Stimulated activated naive CD4-positive, alpha-beta T cell treated with Interleukin-2 at 50 U/mL for 16 hours (primary cell): Measurements from ENCODE around the gene TMEM63B.

ENCODE experiments used
- DNase-seq: peaks from one replicate; lab custom pipeline; 2025; lab: John Stamatoyannopoulos, UW

TMEM63B gene

GRCh38 chr6:44145839-44146238 lies 18.5 kb downstream of the TMEM63B start:
- no peak for DNase-seq

GRCh38 chr6:44146685-44147084 lies 19.3 kb downstream of the TMEM63B start:
- DNase-seq = no peak

GRCh38 chr6:44147256-44147655 lies 19.9 kb downstream of the TMEM63B start:
- DNase-seq = no peak

DNA sequence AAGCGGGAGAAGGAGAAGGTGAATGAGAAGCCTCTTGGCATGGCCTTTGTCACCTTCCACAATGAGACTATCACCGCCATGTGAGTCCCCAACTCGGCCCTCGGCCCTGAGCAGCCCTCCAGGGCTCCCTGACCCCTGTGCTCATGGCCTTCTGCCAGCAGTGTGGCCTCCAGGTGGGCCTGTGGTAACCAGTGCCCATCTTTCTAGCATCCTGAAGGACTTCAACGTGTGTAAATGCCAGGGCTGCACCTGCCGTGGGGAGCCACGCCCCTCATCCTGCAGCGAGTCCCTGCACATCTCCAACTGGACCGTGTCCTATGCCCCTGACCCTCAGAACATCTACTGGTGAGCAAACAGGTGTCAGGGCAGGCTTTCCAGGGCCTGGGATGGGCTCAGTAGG lies 21.0 kb downstream of the TMEM63B start:
- DNase-seq = no peak

DNA sequence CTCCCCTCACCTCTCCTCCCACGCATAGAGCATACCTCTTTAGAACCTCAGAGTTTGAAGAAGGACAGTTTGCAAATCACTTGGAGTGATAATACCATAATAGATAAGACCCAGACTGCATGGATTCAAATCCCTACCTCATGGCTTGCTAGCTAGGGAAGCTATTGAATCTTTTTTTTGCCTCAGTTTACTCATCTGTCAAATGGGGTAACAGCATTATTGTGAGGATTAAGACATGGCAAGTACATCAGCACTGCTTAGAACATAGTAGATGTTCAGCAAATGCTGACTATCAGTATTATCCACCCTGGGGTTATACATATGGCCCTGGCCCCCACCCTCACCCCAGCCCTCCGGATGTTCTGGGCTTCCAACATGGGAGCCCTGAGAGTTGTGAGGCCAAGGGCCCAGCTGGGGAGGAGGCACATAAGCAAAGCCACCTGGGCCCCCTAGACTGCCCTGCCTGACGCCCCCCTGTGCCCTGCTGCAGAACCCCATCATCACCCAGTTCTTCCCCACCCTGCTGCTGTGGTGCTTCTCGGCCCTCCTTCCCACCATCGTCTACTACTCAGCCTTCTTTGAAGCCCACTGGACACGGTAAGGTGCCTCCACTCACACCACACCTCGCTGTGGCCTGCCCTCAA lies 22.1 kb downstream of the TMEM63B start:
- no peak for DNase-seq

DNA sequence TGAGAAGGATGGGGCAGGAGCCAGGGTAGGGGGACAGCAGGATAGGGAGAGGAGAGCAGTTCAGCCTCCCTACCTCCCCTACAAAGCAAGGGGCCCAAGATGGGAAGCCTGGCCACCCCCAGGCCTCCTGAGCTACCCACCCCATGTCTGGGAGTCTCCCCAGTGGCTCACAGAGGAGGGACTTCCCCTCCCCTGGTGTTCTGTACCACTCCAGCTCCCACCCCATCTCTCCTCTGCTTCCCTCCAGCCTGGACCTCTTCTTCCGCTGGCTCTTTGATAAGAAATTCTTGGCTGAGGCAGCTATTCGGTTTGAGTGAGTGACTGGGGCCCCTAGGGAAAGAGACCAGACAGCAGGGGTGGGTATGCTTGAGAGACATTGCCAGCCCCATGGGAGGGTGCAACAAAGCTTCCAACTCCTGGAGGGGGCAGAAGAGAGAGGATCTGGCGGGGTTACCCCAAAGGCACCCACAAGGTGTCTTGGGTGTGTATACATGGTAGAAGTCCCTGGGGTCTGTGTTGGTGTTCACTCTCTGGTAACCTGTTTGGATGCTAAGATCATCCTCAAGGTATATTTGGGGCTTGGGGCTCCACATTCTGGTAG lies 23.1 kb downstream of the TMEM63B start:
- DNase-seq = no peak

DNA sequence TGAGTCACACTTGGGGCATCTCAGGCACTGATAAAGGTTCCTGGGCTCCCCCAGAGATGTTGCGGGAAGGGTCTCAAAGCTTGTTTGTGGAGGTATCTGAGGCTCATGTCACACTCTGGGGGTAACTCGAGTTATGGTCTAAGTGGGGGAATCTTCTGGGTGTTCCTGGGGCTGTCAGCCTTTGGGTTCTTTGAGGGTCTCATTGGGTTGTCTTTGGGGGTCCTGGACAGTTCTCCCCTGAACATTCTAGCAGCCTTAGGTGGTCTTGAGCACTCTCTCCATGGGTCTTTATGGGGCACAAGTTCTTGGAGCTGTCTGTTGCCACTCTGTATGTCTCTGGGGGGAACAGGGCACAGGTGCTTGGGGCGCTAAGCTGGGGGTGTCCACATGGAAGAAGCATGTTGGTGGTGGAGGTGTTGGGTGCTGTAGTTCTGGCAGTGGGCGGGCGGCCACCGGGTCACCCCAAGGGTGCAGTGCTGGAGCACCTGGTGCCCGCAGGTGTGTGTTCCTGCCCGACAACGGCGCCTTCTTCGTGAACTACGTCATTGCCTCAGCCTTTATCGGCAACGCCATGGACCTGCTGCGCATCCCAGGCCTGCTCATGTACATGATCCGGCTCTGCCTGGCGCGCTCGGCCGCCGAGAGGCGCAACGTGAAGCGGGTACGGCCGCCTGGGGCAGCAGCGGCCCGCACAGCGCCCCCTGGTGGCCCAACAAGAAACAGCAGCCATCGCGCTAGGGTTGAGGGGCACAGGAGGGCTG lies 24.2 kb downstream of the TMEM63B start:
- peak; percentile 70 for DNase-seq

DNA sequence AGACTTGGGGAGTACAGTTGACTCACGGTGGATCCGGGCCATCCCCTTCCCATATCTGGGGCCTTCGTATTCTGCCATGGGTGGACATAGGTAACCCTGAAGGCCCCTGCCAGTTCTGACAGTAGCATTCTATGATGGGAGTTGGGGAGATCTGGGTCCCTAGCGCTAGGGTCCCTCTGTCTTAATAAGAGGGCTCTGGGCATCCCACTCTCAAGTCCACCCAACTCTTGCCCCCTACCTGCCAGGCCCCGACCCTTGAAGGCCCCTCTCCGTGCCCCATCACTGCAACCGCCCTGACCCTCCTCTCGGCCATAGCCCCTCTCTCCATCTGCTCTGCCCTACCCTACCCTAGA lies 24.7 kb downstream of the TMEM63B start:
- no peak for DNase-seq

DNA sequence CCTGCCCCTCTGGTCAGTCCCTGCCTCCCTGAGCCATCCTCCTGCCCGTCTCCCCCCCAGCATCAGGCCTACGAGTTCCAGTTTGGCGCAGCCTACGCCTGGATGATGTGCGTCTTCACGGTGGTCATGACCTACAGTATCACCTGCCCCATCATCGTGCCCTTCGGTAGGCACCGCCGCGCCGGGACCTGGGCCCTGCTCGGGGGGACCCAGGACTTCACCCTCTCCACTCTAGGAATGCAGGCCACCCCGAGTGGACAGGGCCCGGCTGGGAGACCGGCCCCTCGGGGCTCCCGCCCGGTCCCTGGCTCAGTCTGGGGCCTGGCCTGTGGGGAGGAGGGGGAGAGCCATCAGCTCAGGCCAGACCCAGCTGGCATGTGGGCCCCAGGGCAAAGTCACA lies 25.2 kb downstream of the TMEM63B start:
- DNase-seq = no peak

- no peak for DNase-seq
Observed at GRCh38 chr6:44154067-44154466, 26.7 kb downstream of the TMEM63B start.

- no peak for DNase-seq
Observed at GRCh38 chr6:44156494-44157151, 29.3 kb downstream of the TMEM63B start.

- no peak for DNase-seq
Observed at GRCh38 chr6:44157152-44157521, 29.8 kb downstream of the TMEM63B start.

DNA sequence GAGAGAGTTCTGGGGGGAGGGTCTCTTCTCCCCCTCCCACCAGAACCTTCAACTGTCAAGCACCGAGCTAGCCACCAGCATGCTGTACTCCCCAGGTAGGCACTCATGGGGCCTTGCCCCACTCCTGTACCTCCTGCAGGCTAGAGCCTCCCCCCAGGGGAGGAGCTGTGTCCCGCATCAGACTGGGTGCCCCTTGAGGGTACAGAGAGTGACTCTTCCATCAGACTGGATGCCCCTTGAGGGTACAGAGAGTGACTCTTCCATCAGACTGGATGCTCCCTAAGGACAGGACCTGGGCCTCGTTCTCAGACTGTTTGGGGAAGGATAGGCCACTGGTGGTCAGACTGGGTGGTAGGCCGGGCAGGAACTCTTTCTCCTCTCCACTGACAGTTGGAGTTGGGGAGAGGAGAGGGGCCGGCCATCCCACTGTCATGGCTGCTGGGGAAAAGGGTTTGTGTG lies 31.4 kb downstream of the TMEM63B start, which contains the start of gene CAPN11:
Gene CAPN11 (plus strand): TSS at position 51 of the 459 bp plus-strand sequence. CDS start 29 bp downstream, at position 80.
- no peak for DNase-seq

- no peak for DNase-seq
Observed at GRCh38 chr6:44161997-44162338, 34.6 kb downstream of the TMEM63B start.

GRCh38 chr6:44162876-44163625 lies 35.7 kb downstream of the TMEM63B start:
- no peak for DNase-seq

- no peak for DNase-seq
Observed at GRCh38 chr6:44166116-44166515, 38.8 kb downstream of the TMEM63B start.

DNA sequence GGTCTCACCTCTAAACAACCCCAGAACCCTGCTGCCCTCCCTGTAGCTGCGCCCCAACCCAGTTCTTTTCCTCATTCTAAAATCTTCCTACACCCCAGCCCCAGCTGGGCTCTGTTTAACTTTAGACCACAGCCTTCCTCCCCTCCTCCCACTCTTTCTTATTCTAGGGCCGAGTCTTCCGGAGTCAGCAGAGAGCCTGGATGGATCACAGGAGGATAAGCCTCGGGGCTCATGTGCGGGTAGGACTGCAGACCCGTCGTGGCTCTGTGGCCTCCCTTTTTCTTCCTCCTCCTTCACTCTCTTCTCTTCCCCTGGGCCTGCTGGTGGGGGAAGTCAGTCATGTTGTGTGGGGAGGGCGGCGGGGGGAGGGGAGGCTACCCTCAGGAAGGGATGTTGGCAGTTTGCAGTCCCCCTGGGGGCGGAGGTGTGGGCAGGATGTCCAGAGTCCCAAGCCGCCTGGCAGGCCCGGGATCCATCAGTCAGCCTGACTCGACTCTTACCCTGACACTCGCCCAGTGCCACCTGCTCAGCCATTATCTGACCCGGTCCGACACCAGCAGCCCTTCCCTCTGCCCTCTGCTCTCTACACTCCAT lies 39.3 kb downstream of the TMEM63B start:
- no peak for DNase-seq

DNA sequence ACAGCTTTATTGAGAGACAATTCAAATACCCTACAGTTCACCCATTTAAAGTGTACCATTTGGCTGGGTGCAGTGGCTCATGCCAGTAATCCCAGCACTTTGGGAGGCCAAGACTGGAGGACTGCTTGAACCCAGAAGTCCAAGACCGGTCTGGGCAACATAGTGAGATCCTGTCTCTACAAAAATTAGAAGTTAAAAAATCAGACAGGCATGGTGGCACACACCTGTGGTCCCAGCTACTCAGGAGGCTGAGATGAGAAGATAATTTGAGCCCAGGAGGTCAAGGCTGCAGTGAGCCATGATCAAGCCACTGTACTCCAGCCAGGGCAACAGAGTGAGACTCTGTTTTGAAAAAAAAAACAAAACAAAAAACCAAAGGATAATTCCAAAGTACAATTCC lies 40.2 kb downstream of the TMEM63B start:
- DNase-seq = no peak

DNA sequence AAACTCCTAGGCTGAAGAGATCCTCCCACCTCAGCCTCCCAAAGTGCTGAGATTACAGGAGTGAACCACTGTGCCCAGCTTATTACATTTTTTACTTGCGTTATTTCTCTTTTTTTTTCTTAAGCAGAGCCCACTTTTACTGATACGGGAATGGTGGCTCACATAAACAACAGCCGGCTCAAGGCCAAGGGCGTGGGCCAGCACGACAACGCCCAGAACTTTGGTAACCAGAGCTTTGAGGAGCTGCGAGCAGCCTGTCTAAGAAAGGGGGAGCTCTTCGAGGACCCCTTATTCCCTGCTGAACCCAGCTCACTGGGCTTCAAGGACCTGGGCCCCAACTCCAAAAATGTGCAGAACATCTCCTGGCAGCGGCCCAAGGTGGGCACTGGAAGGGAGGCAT lies 41.8 kb downstream of the TMEM63B start:
- DNase-seq = no peak

GRCh38 chr6:44169886-44170570 lies 42.7 kb downstream of the TMEM63B start:
- DNase-seq = no peak

DNA sequence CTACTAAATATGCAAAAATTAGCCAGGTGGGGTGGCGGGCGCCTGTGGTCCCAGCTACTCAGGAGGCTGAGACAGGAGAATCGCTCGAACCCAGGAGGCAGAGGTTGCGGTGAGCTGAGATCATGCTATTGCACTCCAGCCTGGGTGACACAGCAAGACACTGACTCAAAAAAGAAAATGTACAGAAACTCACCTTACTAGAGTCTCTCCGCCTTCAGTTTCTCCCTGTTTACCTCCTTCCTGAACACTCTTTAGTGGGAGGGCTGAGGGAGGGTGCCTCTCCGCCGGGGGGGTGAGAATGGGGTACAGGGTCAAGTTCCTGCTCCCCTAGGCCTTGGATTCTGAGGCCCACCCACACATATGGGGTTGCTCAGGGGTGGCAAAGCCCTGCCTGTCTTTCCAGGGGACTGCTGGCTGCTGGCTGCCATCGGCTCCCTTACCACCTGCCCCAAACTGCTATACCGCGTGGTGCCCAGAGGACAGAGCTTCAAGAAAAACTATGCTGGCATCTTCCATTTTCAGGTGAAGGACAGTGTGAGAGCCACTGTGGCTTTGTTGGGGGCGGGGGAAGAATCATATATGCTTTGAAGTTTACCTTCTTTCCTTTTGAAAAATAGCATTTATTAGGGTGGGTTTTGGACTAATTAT lies 44.7 kb downstream of the TMEM63B start:
- peak; percentile 54 for DNase-seq
